ENCODE data around the gene INAVA.
"Not testable (repeated sequence)": the region's sequence is repeated elsewhere in the genome, so short reads cannot be mapped to it uniquely, and the experiment has no call there.

The INAVA gene

GRCh38 chr1:200962631-200963030, 67.9 kb downstream of the INAVA start:
- H3K4me3 ChIP-seq (ENCODE audit: control insufficient read depth, low read depth, low read length), result no peak overlapping the region
- DNase-seq (ENCODE audit: low read depth), result no peak
- no peak for TF ChIP-seq CTCF (IDR thresholded peaks at IDR 0.05; ENCODE audit: control insufficient read depth, insufficient read depth, low read depth, low read length, missing control alignments)

- no peak for TF ChIP-seq CTCF (IDR thresholded peaks at IDR 0.05; ENCODE audit: control insufficient read depth, insufficient read depth, low read depth, low read length, missing control alignments)
- no peak for DNase-seq (ENCODE audit: low read depth)
- no peak overlapping the region for H3K4me3 ChIP-seq (ENCODE audit: control insufficient read depth, low read depth, low read length)
Measured at GRCh38 chr1:200963076-200963475, 68.4 kb downstream of the INAVA start.

GRCh38 chr1:200963888-200964287, 69.2 kb downstream of the INAVA start:
- H3K4me3 ChIP-seq (ENCODE audit: control insufficient read depth, low read depth, low read length); DNase-seq (ENCODE audit: low read depth): not testable (repeated sequence)
